PC-9 (cell line): Measurements from ENCODE around the gene WRNIP1. TPM values are rescaled to one million over a fixed set of nuclear protein-coding genes. Genes with fewer than 3 reads are reported as not detected.
"Not testable (repeated sequence)": the region's sequence is repeated elsewhere in the genome, so short reads cannot be mapped to it uniquely, and the experiment has no call there.

Experiments
- BruUV-seq: library from RNA; stranded (reverse); fragments of 400-500 nt; replicated peaks from 2 replicates; lab custom pipeline; 2021; lab: Mats Ljungman, UMichigan
- CTCF ChIA-PET: fragments of 300-600 bp; sonication (Branson Sonifier 250); formaldehyde crosslinking; loops from one replicate; lab custom pipeline; 2022; ENCODE audit warnings: antibody characterized with exemption; lab: Charles Lee
- POLR2A ChIA-PET: fragments of 300-600 bp; sonication (Branson Sonifier 250); formaldehyde crosslinking; loops from one replicate; lab custom pipeline; 2022; ENCODE audit warnings: antibody characterized with exemption; ENCODE audit not compliant: unreplicated experiment; lab: Charles Lee
- DNase-seq, 2 experiments: peaks; one replicate each; pipeline versions ENCODE4 v3.0.0 to v3.0.0-alpha.2; 2015 to 2022; ENCODE audit warnings: mixed read lengths in 1 of 2
- H2AFZ ChIP-seq: fragments of 200-600 bp; sonication (generic); 2 replicates; pipeline ENCODE4 v1.8.1; 2017; ENCODE audit warnings: antibody characterized with exemption
- H3F3A ChIP-seq: fragments of 200-600 bp; sonication (generic); 2 replicates; pipeline ENCODE4 v1.8.1; 2017; ENCODE audit warnings: antibody characterized with exemption, mild to moderate bottlenecking, low read depth; ENCODE audit not compliant: insufficient read depth
- H3K27ac ChIP-seq: fragments of 200-600 bp; sonication (generic); 2 replicates; pipeline ENCODE4 v1.6.1; 2016; ENCODE audit warnings: mixed run types
- H3K27me3 ChIP-seq: fragments of 200-600 bp; sonication (generic); 2 replicates; pipeline ENCODE4 v1.6.1; 2016; ENCODE audit warnings: low read depth, mixed run types; ENCODE audit not compliant: insufficient read depth
- H3K36me3 ChIP-seq: fragments of 200-600 bp; sonication (generic); 2 replicates; pipeline ENCODE4 v1.6.1; 2016; ENCODE audit warnings: low read depth, mixed run types
- H3K4me1 ChIP-seq: fragments of 200-600 bp; sonication (generic); replicated peaks from 2 replicates; pipeline ENCODE4 v1.6.1; 2016; ENCODE audit warnings: mixed run types; ENCODE audit not compliant: insufficient read depth
- H3K4me2 ChIP-seq: fragments of 200-600 bp; sonication (generic); 2 replicates; pipeline ENCODE4 v1.6.1; 2017; ENCODE audit warnings: mixed run types
- H3K4me3 ChIP-seq: fragments of 200-600 bp; sonication (generic); 2 replicates; pipeline ENCODE4 v1.6.1; 2016; ENCODE audit warnings: mixed run types
- H3K79me2 ChIP-seq: fragments of 200-600 bp; sonication (generic); 2 replicates; pipeline ENCODE4 v1.6.1; 2017; ENCODE audit warnings: low read depth, mixed run types
- H3K9me2 ChIP-seq: fragments of 200-600 bp; sonication (generic); 2 replicates; pipeline ENCODE4 v1.8.1; 2017; ENCODE audit warnings: mild to moderate bottlenecking; ENCODE audit not compliant: insufficient read depth
- H3K9me3 ChIP-seq: fragments of 200-600 bp; sonication (generic); 2 replicates; pipeline ENCODE4 v1.8.1; 2016; ENCODE audit warnings: low read depth; ENCODE audit not compliant: insufficient read depth
- H4K20me1 ChIP-seq: fragments of 200-600 bp; sonication (generic); 2 replicates; pipeline ENCODE4 v1.8.1; 2017; ENCODE audit not compliant: insufficient read depth
- EZH2 ChIP-seq: fragments of 200-600 bp; sonication (generic); IDR thresholded peaks from 2 replicates; pipeline ENCODE4 v1.8.0; 2017; ENCODE audit warnings: antibody characterized with exemption, low read depth
- intact Hi-C: fragments of 100-400 bp; cut with micrococcal nuclease; formaldehyde crosslinking; loops from one replicate; pipeline ENCODE4 v1.10.0; 2022; ENCODE audit not compliant: unreplicated experiment
- total RNA-seq: library from RNA; stranded (reverse); gene quantifications from 2 replicates; pipeline ENCODE4 v1.2.3, GENCODE V29; 2021
- TF ChIP-seq, protein P1 (sequence below): fragments of 200-600 bp; sonication (generic); conservative IDR thresholded peaks from 2 replicates; pipeline ENCODE4 v1.6.1; 2017; ENCODE audit warnings: mixed run types, antibody characterized with exemption, mild to moderate bottlenecking, moderate library complexity

WRNIP1 gene
- total RNA-seq, 1 experiment from 2014 or later: 61.4 TPM

DNA sequence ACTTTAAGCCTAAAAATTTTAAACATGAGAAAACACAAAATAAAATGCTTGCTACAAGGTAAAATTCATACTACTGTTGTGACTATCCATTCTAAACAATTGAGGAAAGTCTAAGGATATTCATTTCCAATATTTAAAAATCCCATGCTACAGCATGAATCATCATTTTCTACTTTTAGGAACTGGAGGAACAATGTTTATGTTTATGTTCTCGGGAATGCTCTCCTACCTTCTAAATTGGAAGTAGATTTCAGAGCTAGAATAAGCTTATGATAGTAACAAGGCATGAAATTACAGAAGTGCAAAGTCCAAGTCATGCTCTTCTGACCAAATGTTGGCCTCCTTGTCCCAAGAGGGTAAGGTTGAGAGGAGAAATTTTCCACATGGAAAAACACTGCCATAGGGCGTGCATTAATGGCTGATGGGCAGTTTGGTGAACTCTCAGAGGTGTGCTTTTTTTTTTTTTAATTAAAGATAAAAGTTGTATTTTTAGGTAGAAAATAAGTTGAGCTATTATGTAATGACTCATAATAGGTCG lies 8.4 kb upstream of the WRNIP1 start:
- POLR2A ChIA-PET: interaction anchor here (0.6 kb wide), 1 partner anchor 8 kb away, joined by 7 read pairs; the partner anchor contains the start of gene WRNIP1
- Histone ChIP-seq H3K4me2 (no peak overlapping the region), H4K20me1 (no peaks in the 10 kb centered on the region), H3K4me3 (no peak overlapping the region), H3K9me2 (no peaks in the 10 kb centered on the region), H3K9me3 (no peaks in the 10 kb centered on the region), H3K27ac (no peak overlapping the region), H3K79me2 (no peaks in the 10 kb centered on the region), H2AFZ (no peak overlapping the region), H3K36me3 (no peaks in the 10 kb centered on the region), H3K4me1 (no peaks in the 10 kb centered on the region), H3K27me3 (no peaks in the 10 kb centered on the region), H3F3A (no peaks in the 10 kb centered on the region)
- DNase-seq: no peak
- intact Hi-C loops: no loop called here
- TF ChIP-seq, protein P1, sequence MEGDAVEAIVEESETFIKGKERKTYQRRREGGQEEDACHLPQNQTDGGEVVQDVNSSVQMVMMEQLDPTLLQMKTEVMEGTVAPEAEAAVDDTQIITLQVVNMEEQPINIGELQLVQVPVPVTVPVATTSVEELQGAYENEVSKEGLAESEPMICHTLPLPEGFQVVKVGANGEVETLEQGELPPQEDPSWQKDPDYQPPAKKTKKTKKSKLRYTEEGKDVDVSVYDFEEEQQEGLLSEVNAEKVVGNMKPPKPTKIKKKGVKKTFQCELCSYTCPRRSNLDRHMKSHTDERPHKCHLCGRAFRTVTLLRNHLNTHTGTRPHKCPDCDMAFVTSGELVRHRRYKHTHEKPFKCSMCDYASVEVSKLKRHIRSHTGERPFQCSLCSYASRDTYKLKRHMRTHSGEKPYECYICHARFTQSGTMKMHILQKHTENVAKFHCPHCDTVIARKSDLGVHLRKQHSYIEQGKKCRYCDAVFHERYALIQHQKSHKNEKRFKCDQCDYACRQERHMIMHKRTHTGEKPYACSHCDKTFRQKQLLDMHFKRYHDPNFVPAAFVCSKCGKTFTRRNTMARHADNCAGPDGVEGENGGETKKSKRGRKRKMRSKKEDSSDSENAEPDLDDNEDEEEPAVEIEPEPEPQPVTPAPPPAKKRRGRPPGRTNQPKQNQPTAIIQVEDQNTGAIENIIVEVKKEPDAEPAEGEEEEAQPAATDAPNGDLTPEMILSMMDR: no peak
- no peak for TF ChIP-seq EZH2
- no TSS peak for BruUV-seq
- CTCF ChIA-PET: no interaction called here

DNA sequence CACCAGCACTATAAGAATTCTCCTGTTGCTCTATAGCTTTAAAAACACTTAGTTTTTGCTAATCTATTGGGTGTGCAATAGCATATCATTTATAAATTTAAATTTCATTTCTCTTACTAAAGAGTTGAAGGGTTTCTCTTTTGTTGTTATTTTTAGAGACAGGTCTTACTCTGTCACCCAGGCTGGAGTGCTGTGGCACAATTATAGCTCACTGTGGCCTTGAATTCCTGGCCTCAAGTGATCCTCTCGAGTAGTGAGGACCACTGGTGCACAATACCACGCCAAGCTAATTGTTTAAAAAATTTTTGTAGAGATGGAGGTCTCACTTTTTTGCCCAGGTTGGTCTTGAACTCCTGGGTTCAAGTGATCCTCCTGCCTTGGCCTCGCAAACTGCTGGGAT lies 6.2 kb upstream of the WRNIP1 start:
- Histone ChIP-seq H3K4me3 (no peak overlapping the region), H3K27ac (no peak overlapping the region), H3K9me2 (no peaks in the 10 kb centered on the region), H3K4me2 (no peak overlapping the region), H3K27me3 (no peaks in the 10 kb centered on the region), H3K9me3 (no peaks in the 10 kb centered on the region), H4K20me1 (no peaks in the 10 kb centered on the region), H3F3A (no peaks in the 10 kb centered on the region; the same call in 1 of the 2 replicates), H3K36me3 (no peaks in the 10 kb centered on the region), H3K4me1 (no peaks in the 10 kb centered on the region), H3K79me2 (no peaks in the 10 kb centered on the region), H2AFZ (no peak overlapping the region)
- TF ChIP-seq, protein P1: no peak
- no peak for TF ChIP-seq EZH2
- CTCF ChIA-PET: no interaction called here
- no peak for DNase-seq
- intact Hi-C loops: no loop called here
- BruUV-seq: no TSS peak
- POLR2A ChIA-PET: interaction anchor here (0.7 kb wide), 2 partner anchors 106 to 549 kb away, joined by 4 to 6 read pairs; no protein-coding TSS in a partner anchor

DNA sequence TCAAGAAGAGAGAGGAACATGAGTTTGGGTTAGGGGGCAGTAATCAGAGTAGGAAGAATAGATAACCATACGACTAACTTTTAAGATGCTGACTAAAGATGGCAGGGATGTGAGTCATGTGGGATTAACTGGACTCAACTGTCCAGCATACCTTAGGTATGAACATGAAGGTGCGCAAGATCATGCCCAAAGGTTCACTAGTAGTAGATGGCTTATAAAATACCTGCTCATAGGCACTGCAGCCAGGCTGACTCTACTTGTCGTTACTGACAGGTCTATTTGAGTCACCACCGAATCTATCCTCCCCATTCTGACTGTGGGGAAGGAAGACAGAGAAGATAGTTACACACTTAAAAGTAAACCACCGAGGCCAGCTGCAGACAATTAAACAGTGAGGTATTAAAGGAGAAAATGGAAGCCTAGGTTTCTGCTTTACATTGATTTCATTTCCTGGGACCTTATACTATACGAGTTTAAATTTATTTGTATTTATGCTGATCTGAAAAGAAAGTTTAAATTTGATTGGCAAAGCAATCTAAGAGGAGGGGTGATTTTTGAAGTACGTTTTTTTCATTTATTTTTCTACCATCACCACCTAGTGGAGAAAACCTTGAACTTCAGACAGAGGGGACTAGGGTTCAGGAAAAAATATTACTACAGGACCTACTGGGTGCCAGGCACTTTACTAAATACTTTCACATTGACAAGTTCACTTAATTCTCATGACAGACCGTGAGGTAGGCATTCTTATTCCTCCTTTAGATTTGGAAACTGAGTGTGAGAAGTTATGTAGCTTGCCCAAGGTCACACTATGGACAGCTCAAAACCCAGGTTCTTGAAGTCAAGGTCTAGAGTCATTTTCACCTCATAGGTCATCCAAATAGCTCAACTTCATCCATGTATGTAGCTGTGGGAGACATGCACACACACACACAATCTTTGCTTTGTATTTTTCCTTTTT lies 4.0 kb upstream of the WRNIP1 start:
- H3K4me2 ChIP-seq: no peak overlapping the region
- no peak overlapping the region for H3K27ac ChIP-seq
- intact Hi-C loops: loop anchor here (10.0 kb wide), 3 partner anchors 304 to 1166 kb away; partner anchors contain the start of gene RIPK1
- no peaks in the 10 kb centered on the region for H3K9me3 ChIP-seq
- H4K20me1 ChIP-seq: no peaks in the 10 kb centered on the region
- POLR2A ChIA-PET: no interaction called here
- CTCF ChIA-PET: interaction anchor here (0.5 kb wide), 1 partner anchor 83 kb away, joined by 3 read pairs; no protein-coding TSS in a partner anchor
- H2AFZ ChIP-seq: no peak overlapping the region
- no peaks in the 10 kb centered on the region for H3K4me1 ChIP-seq
- no peaks in the 10 kb centered on the region for H3K36me3 ChIP-seq
- H3F3A ChIP-seq: peaks cover 6% of the 10 kb centered on the region
- H3K79me2 ChIP-seq: peaks cover 2% of the 10 kb centered on the region
- no peaks in the 10 kb centered on the region for H3K9me2 ChIP-seq
- DNase-seq: no peak
- H3K27me3 ChIP-seq: no peaks in the 10 kb centered on the region
- no peak overlapping the region for H3K4me3 ChIP-seq
- no peak for TF ChIP-seq EZH2
- TF ChIP-seq, protein P1: peak; percentile 59
- no TSS peak for BruUV-seq

DNA sequence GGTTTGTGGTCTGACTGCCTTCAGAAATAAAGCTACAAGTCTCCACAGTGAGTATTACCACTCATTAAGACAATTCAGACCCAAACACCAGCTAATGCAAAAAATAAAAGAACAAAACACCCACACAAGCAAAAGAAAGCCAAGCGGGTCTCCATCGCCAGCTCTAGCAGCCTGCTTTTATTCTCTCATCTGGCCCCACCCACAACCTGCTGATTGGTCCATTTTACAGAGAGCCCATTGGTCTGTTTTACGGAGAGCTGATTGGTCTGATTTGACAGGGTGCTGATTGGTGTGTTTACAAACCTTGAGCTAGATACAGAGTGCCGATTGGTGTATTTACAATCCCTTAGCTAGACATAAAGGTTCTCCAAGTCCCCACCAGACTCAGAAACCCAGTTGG lies 2.3 kb upstream of the WRNIP1 start:
- not testable (repeated sequence) for H3K36me3 ChIP-seq, H4K20me1 ChIP-seq, BruUV-seq, H3K27ac ChIP-seq, H3K4me1 ChIP-seq, H3K9me2 ChIP-seq, DNase-seq, H3K27me3 ChIP-seq, H2AFZ ChIP-seq, H3F3A ChIP-seq, H3K4me3 ChIP-seq, H3K9me3 ChIP-seq, H3K4me2 ChIP-seq
- intact Hi-C loops: loop anchor here (10.0 kb wide), 3 partner anchors 302 to 1168 kb away; partner anchors contain the start of gene RIPK1
- peaks cover 19% of the 10 kb centered on the region for H3K79me2 ChIP-seq
- POLR2A ChIA-PET: interaction anchor here (0.6 to 0.7 kb wide), 3 partner anchors 25 to 1037 kb away, joined by 3 to 7 read pairs (median 5); no protein-coding TSS in a partner anchor
- CTCF ChIA-PET: interaction anchor here (0.6 kb wide), 1 partner anchor 173 kb away, joined by 3 read pairs; no protein-coding TSS in a partner anchor
